NCI-H510A treated with DMSO at 0.1 percent for 48 hours (cell line): ENCODE results near the gene RASAL3.
A peak's percentile ranks its signal among the peaks of the same experiment; 100 is the strongest.
"Not testable (repeated sequence)": the region's sequence is repeated elsewhere in the genome, so short reads cannot be mapped to it uniquely, and the experiment has no call there.

ENCODE experiments used
- DNase-seq: peaks from one replicate; lab custom pipeline; 2025; lab: John Stamatoyannopoulos, UW

Gene RASAL3

DNA sequence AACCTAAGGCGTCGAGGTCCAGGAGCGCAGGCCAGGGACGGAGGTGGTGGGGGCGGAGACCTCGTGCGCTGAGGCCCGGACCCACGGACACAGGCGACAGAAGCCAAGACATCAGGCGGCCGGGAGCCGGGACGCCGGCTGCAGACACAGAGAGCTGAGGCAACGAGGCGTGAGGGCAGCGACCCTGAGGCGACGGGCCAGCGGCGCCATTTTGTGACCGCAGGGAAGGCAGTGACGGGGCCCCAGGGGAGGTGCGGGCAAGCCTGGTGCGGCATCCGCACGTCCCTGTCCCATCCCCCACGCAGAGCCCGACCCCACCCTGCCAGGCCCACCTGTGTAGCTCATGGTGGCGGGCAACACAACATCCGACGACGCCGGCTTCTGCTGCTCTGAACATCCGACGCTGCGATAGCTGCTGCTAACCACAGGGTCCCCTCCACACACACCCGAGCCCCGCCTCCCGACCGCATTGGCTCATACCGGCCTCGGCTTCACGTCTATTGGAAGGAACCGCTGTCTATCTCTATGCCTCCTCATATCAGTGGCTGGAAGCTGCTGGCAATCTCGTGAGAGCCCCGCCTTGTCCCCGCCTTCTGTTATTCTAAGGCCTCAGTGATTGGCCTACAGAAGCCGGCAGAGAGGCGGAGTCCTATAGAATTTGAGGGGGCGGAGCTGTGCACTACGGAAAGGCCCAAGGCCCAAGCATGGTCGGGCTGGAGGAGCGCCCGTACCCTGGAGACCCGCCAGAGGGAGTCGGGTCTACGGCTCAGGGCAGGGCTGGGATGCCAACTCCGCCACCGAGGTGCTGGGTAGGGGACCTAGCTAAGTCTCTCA is 45.5 kb downstream of the RASAL3 start, which contains the start of gene AKAP8L:
AKAP8L (minus strand) TSS at position 410 of the 834 bp plus-strand sequence; CDS start at position 345, 65 bp downstream.
- peak; percentile 99 for DNase-seq

DNA sequence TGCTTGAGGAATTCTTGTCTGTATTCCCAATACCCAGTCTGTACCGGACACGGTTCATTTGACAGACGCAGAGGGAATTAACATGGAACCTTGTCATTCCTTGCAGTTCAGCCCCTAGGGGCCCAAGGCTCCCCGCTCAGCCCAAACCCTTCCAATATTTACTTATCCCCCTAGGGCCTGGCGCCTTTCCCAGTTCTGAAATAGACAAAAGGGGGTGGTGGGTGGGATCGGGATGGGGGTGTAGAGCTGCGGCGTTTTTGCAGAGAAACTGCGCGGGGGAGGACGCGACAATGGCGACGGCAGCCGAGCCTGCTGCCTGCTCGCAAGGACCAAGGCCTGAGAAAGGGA is 46.1 kb downstream of the RASAL3 start:
- DNase-seq = no peak

DNA sequence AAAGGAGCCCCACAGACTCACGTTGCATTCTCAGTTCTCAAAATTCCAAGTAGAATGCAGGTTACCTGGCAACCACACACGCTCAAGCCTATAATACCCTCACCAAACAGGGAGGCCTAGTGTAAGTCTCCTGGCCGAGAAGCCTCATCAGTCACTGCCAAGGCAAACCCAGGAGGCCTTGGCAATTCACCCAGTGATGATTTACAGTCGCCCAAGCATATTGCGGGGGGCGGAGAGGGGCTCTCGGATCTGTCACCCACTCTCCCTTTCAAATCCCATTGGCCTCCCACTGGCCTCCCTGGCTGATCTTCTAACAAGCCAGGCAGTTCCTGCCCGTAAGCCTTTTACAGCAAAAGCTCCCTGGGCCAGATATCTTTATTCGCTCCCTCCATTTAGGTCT is 46.6 kb downstream of the RASAL3 start:
- DNase-seq = no peak

DNA sequence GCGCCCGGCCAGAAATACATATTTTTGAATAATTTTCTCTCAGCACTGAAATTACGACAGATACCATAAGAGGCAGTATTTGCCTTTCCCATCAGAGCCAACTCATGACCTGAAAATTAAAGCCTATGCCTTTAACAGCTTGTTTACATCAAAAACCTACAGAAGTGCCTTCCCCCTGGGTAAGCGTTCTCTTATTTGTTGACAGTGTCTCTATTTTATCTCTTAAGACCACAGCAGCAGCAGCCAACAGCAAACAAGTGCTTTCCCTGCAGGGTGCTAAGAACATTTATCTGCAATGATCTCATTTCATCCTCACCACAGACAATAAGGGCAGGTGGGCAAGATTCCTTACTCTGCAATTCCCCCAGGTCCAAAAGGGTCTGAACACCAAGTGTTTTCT is 51.5 kb downstream of the RASAL3 start:
- DNase-seq = no peak

DNA sequence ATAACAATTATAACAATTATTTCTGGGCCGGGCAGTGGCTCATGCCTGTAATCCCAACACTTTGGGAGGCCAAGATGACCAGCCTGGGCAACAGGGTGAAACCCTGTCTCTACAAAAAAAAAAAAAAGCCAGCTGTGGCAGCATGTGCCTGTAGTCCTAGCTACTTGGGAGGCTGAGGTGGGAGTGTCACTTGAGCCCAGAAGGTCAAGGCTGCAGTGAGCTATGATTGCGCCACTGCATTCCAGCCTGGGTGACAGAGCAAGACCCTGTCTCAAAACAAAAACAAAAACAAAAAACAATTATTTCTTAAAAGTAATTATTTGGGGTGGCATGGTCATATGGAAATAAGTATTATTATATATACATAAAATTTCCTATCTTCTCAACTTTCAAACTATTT is 53.0 kb downstream of the RASAL3 start:
- DNase-seq = not testable (repeated sequence)

DNA sequence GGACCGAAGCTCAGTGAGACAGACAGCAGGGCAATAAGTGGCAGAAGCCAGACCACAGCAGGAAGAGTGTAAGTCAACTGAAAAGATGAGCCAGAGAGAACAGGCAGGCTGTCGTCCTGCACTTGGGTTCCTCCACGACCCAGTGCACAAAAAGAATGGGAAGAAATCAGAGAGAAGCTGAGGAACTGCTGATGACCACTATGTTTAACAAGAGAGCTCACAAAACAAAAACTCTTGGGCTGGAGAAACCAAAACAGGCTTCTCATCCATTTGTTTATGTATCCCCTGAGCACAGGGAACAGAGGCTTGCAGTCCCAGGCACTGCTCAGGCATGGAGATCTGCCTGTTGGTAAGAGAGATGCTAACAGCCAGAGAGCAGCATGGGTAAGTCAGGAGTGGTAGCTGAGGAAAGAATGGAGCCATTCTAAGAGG is 59.5 kb downstream of the RASAL3 start:
- DNase-seq = no peak

DNA sequence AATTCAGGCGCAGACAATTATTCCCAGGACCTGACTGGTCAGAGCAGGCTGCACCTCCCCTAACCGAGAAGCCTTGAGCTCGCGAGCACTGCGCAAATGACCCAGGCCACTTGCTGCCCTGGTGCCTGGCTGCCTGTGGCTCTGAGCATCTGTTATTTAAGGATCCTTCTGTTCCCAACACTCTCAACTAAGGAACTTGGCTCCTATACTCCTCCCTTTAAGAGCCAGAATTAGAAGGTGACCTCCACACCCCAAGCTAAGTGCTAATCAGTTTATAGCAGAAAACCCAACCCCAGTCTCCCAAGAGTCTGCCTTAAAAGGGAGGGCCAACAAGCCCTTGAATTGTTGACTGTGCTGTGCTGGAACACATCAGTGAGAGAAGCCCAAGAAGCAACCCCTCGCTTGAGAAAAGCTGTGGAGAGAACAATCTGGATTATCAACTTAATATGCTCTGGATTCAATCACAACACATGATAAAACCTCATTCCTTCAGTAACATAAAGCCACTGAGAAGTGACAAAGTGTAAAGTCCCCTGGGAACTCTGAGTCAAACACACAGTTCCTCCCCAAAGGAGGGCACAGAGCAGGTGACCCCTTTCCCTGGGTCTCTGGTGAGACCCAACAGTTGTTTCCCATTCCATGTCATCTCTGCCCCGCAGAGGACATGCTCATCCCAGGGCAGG is 60.1 kb downstream of the RASAL3 start:
- no peak for DNase-seq

DNA sequence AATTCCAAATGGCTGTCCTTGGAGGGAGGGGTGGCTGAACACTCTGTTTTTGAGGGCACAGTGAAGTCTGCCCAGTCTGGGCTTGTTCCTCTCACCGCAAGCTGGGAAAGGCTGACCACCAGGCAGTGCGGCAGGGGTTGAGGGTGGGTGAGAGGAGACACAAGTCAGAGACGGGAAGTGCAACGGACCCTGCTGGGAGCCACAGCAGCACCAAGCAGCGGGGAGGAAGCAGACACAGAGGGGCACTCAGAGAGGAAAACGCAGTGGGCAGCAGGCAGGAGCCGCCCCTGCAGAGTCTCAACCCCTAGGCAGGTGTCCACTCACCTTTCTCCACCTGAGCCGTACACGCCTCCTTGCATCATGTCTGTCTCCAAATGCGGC is 61.2 kb downstream of the RASAL3 start:
- no peak for DNase-seq

DNA sequence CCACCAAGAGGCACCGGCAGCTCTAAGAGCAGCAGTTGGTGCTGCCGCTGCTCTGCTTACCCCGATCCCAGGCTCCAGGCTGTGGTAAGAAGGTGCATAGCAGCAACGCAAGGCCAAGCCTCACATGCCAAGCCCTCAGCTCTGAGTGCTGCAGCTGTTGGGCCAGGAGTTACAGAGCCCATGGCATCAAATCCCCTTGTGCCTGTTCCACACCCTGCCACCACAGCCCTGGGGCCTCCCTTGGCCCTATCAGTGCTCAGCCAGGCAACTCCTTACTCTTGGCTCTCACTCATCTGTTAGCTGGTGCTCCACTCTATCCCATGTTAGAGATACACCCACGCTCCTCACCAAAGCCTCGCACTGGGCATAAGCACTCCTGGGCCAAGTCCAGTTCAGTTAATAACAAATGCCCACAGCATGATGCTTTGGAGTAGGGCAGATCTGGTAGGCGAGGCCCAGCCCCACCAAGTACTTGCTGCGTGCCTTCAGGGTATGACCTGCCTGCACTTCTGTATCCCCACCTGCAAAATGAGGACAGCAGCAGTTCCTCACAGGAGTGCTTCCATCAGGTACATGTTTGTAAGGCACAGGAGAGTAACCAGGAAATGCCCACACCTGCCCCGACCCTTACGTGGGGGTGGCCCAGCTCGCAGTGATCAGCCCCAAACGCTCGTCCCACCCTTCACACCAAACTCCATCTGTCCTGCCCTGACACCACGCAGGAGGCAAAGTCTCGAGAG is 61.8 kb downstream of the RASAL3 start:
- DNase-seq = no peak
